HepG2 (cell line): Measurements from ENCODE around the gene CDC42BPG. TPM values are rescaled to one million over a fixed set of nuclear protein-coding genes. Genes with fewer than 3 reads are reported as not detected.
A peak's percentile ranks its signal among the peaks of the same experiment; 100 is the strongest.

Experiments
- AHR ChIP-seq: IDR thresholded peaks from 2 replicates; pipeline ENCODE4 v1.6.1; 2018; ENCODE audit warnings: missing genetic modification reagents, missing compliant biosample characterization
- ARNTL ChIP-seq: sonication (generic); formaldehyde crosslinking; IDR thresholded peaks from 2 replicates; pipeline ENCODE4 v1.4.0; 2020; ENCODE audit warnings: mild to moderate bottlenecking, missing genetic modification reagents
- CCAR2 ChIP-seq: fragments of 200-400 bp; formaldehyde crosslinking; optimal IDR thresholded peaks from 2 replicates; pipeline ENCODE3; 2018; ENCODE audit warnings: low read depth, mild to moderate bottlenecking, low read length, moderate library complexity
- DPF2 ChIP-seq: sonication (generic); formaldehyde crosslinking; IDR thresholded peaks from 2 replicates; pipeline ENCODE4 v1.4.0; 2020; ENCODE audit warnings: mild to moderate bottlenecking, low read depth, missing genetic modification reagents, borderline replicate concordance
- FOXK1 ChIP-seq: sonication (generic); formaldehyde crosslinking; IDR thresholded peaks from 2 replicates; pipeline ENCODE4 v1.4.0; 2020; ENCODE audit warnings: low read depth, missing genetic modification reagents, borderline replicate concordance
- GATA4 ChIP-seq: sonication (generic); IDR thresholded peaks from 2 replicates; pipeline ENCODE4 v1.6.1; 2016; ENCODE audit warnings: antibody characterized with exemption, low read depth, borderline replicate concordance
- HDAC2 ChIP-seq: sonication (generic); formaldehyde crosslinking; IDR thresholded peaks from 2 replicates; pipeline ENCODE4 v1.4.0; 2020; ENCODE audit warnings: missing genetic modification reagents
- KLF6 ChIP-seq: IDR thresholded peaks from 2 replicates; pipeline ENCODE4 v1.8.0; 2016; ENCODE audit warnings: missing biosample characterization, missing genetic modification reagents
- MTF2 ChIP-seq: sonication (generic); formaldehyde crosslinking; IDR thresholded peaks from 2 replicates; pipeline ENCODE4 v1.5.0; 2020; ENCODE audit warnings: missing genetic modification reagents, borderline replicate concordance
- NFIC ChIP-seq: IDR thresholded peaks from 2 replicates; pipeline ENCODE4 v1.6.1; 2012; ENCODE audit warnings: mild to moderate bottlenecking, low read length, inconsistent platforms
- PHF5A ChIP-seq: IDR thresholded peaks from one replicate; pipeline ENCODE4 v1.6.1; 2018; ENCODE audit warnings: low read depth, missing genetic modification reagents; ENCODE audit not compliant: unreplicated experiment
- RAD51 ChIP-seq: fragments of 450-650 bp; IDR thresholded peaks from 2 replicates; pipeline ENCODE4 v1.6.1; 2016; ENCODE audit warnings: borderline replicate concordance
- SOX6 ChIP-seq, 2 experiments: fragments of 450-650 bp in 1 of 2; sonication (generic) in 1 of 2; formaldehyde crosslinking in 1 of 2; IDR thresholded peaks; 2 replicates each; pipeline versions ENCODE4 v1.4.0 to v1.6.1; 2017 to 2020; ENCODE audit warnings: antibody characterized with exemption in 1 of 2, mild to moderate bottlenecking in 1 of 2, missing genetic modification reagents in 1 of 2
- ZNF205 ChIP-seq: IDR thresholded peaks from 2 replicates; pipeline ENCODE4 v1.6.1; 2018; ENCODE audit warnings: missing biosample characterization, missing genetic modification reagents
- ZNF207 ChIP-seq: fragments of 450-650 bp; IDR thresholded peaks from 2 replicates; pipeline ENCODE4 v1.6.1; 2016; ENCODE audit warnings: antibody characterized with exemption, borderline replicate concordance
- ZNF232 ChIP-seq: sonication (generic); formaldehyde crosslinking; IDR thresholded peaks from 2 replicates; pipeline ENCODE4 v1.4.0; 2020; ENCODE audit warnings: missing genetic modification reagents, borderline replicate concordance
- ZNF329 ChIP-seq: sonication (generic); formaldehyde crosslinking; IDR thresholded peaks from 2 replicates; pipeline ENCODE4 v1.9.0; 2021; ENCODE audit warnings: low read depth, mild to moderate bottlenecking, missing genetic modification reagents
- ZNF44 ChIP-seq: sonication (generic); formaldehyde crosslinking; IDR thresholded peaks from 2 replicates; pipeline ENCODE4 v1.5.1; 2020; ENCODE audit warnings: mild to moderate bottlenecking, missing genetic modification reagents
- ZNF546 ChIP-seq: sonication (generic); formaldehyde crosslinking; conservative IDR thresholded peaks from 2 replicates; pipeline ENCODE4 v1.8.1; 2023; ENCODE audit warnings: mild to moderate bottlenecking, missing genetic modification reagents
- ZNF547 ChIP-seq: sonication (generic); formaldehyde crosslinking; IDR thresholded peaks from 2 replicates; pipeline ENCODE4 v1.5.1; 2020; ENCODE audit warnings: mild to moderate bottlenecking, missing genetic modification reagents
- ZNF879 ChIP-seq: sonication (generic); formaldehyde crosslinking; IDR thresholded peaks from 2 replicates; pipeline ENCODE4 v1.8.1; 2023; ENCODE audit warnings: missing genetic modification reagents
- polyA plus RNA-seq, 8 experiments: library from polyadenylated mRNA; depleted of rRNA in 3 of 8; stranded (reverse) in 7 of 8; unstranded in 1 of 8; fragments of >200 nt; fragmentation: Illumina TruSeq in 4 of 8; extraction: Trizol in 4 of 8; gene quantifications; 2 replicates each; pipeline versions ENCODE4 v1.2.1 to v1.2.3, GENCODE V29; 2011 to 2016; ENCODE audit warnings: low read depth in 4 of 8, missing spikeins in 1 of 8, mixed read lengths in 1 of 8; ENCODE audit not compliant: insufficient read depth in 1 of 8
- total RNA-seq, 5 experiments: library from RNA; depleted of rRNA; stranded (reverse); fragments of >200 nt; fragmentation: Illumina TruSeq; extraction: Trizol; gene quantifications; 2 replicates each; pipeline ENCODE4 v1.2.3, GENCODE V29; 2016; ENCODE audit warnings: low read depth in 1 of 5
- TF ChIP-seq, protein P1 (sequence below): sonication (generic); formaldehyde crosslinking; IDR thresholded peaks from 2 replicates; pipeline ENCODE4 v1.4.0; 2020; ENCODE audit warnings: missing genetic modification reagents, borderline replicate concordance
- TF ChIP-seq, protein P2 (sequence below): fragments of 450-650 bp; IDR thresholded peaks from 2 replicates; pipeline ENCODE4 v1.6.1; 2017; ENCODE audit warnings: mild to moderate bottlenecking
- TF ChIP-seq, protein P3 (sequence below): sonication (generic); formaldehyde crosslinking; IDR thresholded peaks from 2 replicates; pipeline ENCODE4 v1.4.0; 2020; ENCODE audit warnings: missing genetic modification reagents, borderline replicate concordance

Gene CDC42BPG
- total and polyA plus RNA-seq, 2 of the 13 experiments (the other 11 are each of a cell fraction or from before 2014, with no cell fraction given) = 0.55 to 1.4 TPM

DNA sequence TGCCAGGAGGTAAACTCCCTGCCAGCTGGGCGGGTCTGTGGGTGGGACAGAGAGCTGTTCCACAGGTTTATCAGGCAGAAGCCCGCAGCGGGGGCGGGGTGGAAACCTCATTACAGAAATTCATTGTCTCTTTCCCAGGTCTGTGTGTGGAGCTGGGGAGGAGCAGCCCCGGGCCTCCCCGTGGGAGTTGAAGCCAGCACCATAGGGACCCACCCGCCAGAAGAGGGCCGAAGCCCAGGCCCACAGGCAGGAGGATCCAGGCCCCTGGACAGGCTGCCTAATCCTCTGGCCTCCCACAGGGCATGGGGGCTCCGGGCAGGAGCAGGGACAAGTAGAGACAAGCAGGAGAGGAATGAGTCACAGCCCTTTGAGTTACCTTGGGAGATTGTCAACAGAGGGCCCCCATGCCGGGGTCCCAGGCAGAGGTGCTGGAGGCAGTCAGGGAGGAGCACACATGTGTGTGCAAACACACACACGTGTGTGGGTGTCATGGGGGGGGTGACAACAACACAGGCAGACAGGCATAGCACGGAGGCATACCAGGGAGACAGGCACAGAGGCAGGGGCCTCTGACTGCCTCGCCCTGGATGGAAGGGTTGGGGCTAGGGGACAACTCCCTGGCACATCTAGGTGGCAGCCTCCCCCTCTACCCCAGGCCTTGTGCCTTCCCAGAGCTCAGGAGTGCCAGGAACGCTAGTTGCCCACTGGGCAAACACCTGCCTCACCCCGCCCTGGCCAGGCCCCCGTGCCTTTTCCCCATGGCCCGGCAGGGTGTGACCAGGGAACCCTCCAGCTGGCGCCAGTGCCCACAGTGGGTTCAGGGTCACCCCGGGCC, 1.4 kb downstream of the CDC42BPG start (continued):
- TF ChIP-seq, protein P1, sequence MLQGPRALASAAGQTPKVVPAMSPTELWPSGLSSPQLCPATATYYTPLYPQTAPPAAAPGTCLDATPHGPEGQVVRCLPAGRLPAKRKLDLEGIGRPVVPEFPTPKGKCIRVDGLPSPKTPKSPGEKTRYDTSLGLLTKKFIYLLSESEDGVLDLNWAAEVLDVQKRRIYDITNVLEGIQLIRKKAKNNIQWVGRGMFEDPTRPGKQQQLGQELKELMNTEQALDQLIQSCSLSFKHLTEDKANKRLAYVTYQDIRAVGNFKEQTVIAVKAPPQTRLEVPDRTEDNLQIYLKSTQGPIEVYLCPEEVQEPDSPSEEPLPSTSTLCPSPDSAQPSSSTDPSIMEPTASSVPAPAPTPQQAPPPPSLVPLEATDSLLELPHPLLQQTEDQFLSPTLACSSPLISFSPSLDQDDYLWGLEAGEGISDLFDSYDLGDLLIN (CRISPR knock-in tag) = no peak
- TF ChIP-seq SOX6 (IDR thresholded peaks at IDR 0.05) (no peak), SOX6 (CRISPR knock-in tag; IDR thresholded peaks at IDR 0.05) (no peak; the same call in none of the 2 replicates), ZNF547 (CRISPR knock-in tag) (no peak), ZNF44 (CRISPR knock-in tag) (no peak), RAD51 (no peak), ZNF205 (CRISPR knock-in tag) (0 out of 2 replicates have a peak, but pooled peaks have one; percentile 28), DPF2 (peak; percentile 46), ZNF207 (no peak), ZNF329 (CRISPR knock-in tag) (no peak), FOXK1 (CRISPR knock-in tag) (peak; percentile 69; the same call in 1 of the 2 replicates), MTF2 (peak; percentile 19; the same call in 1 of the 2 replicates), KLF6 (no peak), ZNF232 (CRISPR knock-in tag) (no peak), CCAR2 (no peak), ZNF546 (CRISPR knock-in tag) (no peak), ZNF879 (CRISPR knock-in tag) (no peak), NFIC (no peak), ARNTL (CRISPR knock-in tag) (peak; percentile 90), GATA4 (no peak), PHF5A (CRISPR knock-in tag) (no peak), AHR (CRISPR knock-in tag) (no peak), HDAC2 (peak; percentile 47; the same call in 1 of the 2 replicates)
- TF ChIP-seq, protein P2, sequence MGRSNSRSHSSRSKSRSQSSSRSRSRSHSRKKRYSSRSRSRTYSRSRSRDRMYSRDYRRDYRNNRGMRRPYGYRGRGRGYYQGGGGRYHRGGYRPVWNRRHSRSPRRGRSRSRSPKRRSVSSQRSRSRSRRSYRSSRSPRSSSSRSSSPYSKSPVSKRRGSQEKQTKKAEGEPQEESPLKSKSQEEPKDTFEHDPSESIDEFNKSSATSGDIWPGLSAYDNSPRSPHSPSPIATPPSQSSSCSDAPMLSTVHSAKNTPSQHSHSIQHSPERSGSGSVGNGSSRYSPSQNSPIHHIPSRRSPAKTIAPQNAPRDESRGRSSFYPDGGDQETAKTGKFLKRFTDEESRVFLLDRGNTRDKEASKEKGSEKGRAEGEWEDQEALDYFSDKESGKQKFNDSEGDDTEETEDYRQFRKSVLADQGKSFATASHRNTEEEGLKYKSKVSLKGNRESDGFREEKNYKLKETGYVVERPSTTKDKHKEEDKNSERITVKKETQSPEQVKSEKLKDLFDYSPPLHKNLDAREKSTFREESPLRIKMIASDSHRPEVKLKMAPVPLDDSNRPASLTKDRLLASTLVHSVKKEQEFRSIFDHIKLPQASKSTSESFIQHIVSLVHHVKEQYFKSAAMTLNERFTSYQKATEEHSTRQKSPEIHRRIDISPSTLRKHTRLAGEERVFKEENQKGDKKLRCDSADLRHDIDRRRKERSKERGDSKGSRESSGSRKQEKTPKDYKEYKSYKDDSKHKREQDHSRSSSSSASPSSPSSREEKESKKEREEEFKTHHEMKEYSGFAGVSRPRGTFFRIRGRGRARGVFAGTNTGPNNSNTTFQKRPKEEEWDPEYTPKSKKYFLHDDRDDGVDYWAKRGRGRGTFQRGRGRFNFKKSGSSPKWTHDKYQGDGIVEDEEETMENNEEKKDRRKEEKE = no peak
- TF ChIP-seq, protein P3, sequence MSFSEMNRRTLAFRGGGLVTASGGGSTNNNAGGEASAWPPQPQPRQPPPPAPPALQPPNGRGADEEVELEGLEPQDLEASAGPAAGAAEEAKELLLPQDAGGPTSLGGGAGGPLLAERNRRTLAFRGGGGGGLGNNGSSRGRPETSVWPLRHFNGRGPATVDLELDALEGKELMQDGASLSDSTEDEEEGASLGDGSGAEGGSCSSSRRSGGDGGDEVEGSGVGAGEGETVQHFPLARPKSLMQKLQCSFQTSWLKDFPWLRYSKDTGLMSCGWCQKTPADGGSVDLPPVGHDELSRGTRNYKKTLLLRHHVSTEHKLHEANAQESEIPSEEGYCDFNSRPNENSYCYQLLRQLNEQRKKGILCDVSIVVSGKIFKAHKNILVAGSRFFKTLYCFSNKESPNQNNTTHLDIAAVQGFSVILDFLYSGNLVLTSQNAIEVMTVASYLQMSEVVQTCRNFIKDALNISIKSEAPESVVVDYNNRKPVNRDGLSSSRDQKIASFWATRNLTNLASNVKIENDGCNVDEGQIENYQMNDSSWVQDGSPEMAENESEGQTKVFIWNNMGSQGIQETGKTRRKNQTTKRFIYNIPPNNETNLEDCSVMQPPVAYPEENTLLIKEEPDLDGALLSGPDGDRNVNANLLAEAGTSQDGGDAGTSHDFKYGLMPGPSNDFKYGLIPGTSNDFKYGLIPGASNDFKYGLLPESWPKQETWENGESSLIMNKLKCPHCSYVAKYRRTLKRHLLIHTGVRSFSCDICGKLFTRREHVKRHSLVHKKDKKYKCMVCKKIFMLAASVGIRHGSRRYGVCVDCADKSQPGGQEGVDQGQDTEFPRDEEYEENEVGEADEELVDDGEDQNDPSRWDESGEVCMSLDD (CRISPR knock-in tag) = peak; percentile 28; the same call in 1 of the 2 replicates
